ENCODE data around the gene VPS51. TPM values are rescaled to one million over a fixed set of nuclear protein-coding genes. Genes with fewer than 3 reads are reported as not detected.

VPS51 gene
- total RNA-seq, 2 experiments from 2014 or later: 119 to 214 TPM

GRCh38 chr11:65090628-65091027 is 5.4 kb upstream of the VPS51 start:
- peaks cover 21% of the 10 kb centered on the region for H3K36me3 ChIP-seq (ENCODE audit: insufficient read depth, low read length)
- no peaks in the 10 kb centered on the region for H3K9me2 ChIP-seq (ENCODE audit: insufficient read depth, low read length)
- H3K4me1 ChIP-seq (ENCODE audit: insufficient read depth, low read length, poor library complexity, severe bottlenecking): peaks cover 12% of the 10 kb centered on the region
- BruUV-seq (replicated peaks): no TSS peak
- TF ChIP-seq CTCF (conservative IDR thresholded peaks at IDR 0.05; ENCODE audit: low read length) (no peak), EZH2phosphoT487 (IDR thresholded peaks at IDR 0.05; ENCODE audit: borderline replicate concordance, low read depth, low read length) (no peak)
- intact Hi-C loops (cut with micrococcal nuclease; ENCODE audit: unreplicated experiment): no loop called here
- H3K27ac ChIP-seq (ENCODE audit: low read depth, low read length, poor library complexity, severe bottlenecking): no peak overlapping the region
- ChIA-PET POLR2A (interaction anchor here (1.4 kb wide), 1 partner anchor 14 kb away, joined by 5 read pairs; no protein-coding TSS in a partner anchor), CTCF (ENCODE audit: unreplicated experiment) (no interaction called here)
- no peak overlapping the region for H3K4me2 ChIP-seq (ENCODE audit: low read length)
- H3K4me3 ChIP-seq (ENCODE audit: low read depth, low read length, poor library complexity, severe bottlenecking): no peak overlapping the region
- no peak overlapping the region for H2AFZ ChIP-seq (ENCODE audit: low read length)
- no peaks in the 10 kb centered on the region for H4K20me1 ChIP-seq (ENCODE audit: insufficient read depth, low read length)
- H3K79me2 ChIP-seq (ENCODE audit: insufficient read depth, low read depth, low read length): no peaks in the 10 kb centered on the region
- DNase-seq (ENCODE audit: low spot score): no peak
- H3K9me3 ChIP-seq (ENCODE audit: low read length): no peaks in the 10 kb centered on the region

- Histone ChIP-seq H4K20me1 (ENCODE audit: insufficient read depth, low read length) (peaks cover 6% of the 10 kb centered on the region; the same call in 1 of the 2 replicates), H3K36me3 (ENCODE audit: insufficient read depth, low read length) (peaks cover 32% of the 10 kb centered on the region), H3K4me3 (ENCODE audit: low read depth, low read length, poor library complexity, severe bottlenecking) (peak overlapping the region; percentile 78), H3K9me3 (ENCODE audit: low read length) (no peaks in the 10 kb centered on the region), H3K27ac (ENCODE audit: low read depth, low read length, poor library complexity, severe bottlenecking) (no peak overlapping the region), H3K9me2 (ENCODE audit: insufficient read depth, low read length) (no peaks in the 10 kb centered on the region), H3K4me1 (ENCODE audit: insufficient read depth, low read length, poor library complexity, severe bottlenecking) (peaks cover 19% of the 10 kb centered on the region), H2AFZ (ENCODE audit: low read length) (peak overlapping the region; percentile 94), H3K79me2 (ENCODE audit: insufficient read depth, low read depth, low read length) (peaks cover 21% of the 10 kb centered on the region), H3K4me2 (ENCODE audit: low read length) (peak overlapping the region; percentile 56)
- intact Hi-C loops (cut with micrococcal nuclease; ENCODE audit: unreplicated experiment): no loop called here
- TF ChIP-seq CTCF (conservative IDR thresholded peaks at IDR 0.05; ENCODE audit: low read length) (no peak), EZH2phosphoT487 (IDR thresholded peaks at IDR 0.05; ENCODE audit: borderline replicate concordance, low read depth, low read length) (no peak)
- DNase-seq (ENCODE audit: low spot score): no peak
- ChIA-PET CTCF (ENCODE audit: unreplicated experiment) (no interaction called here), POLR2A (no interaction called here)
- BruUV-seq (replicated peaks): no TSS peak
These were observed 587 bp upstream of the VPS51 start for GRCh38 chr11:65095427-65095826.

- peaks cover 27% of the 10 kb centered on the region for H3K79me2 ChIP-seq (ENCODE audit: insufficient read depth, low read depth, low read length)
- peak overlapping the region; percentile 91 for H3K4me2 ChIP-seq (ENCODE audit: low read length)
- TF ChIP-seq CTCF (conservative IDR thresholded peaks at IDR 0.05; ENCODE audit: low read length): no peak
- TF ChIP-seq EZH2phosphoT487 (IDR thresholded peaks at IDR 0.05; ENCODE audit: borderline replicate concordance, low read depth, low read length): no peak
- peaks cover 16% of the 10 kb centered on the region for H3K4me1 ChIP-seq (ENCODE audit: insufficient read depth, low read length, poor library complexity, severe bottlenecking)
- H3K4me3 ChIP-seq (ENCODE audit: low read depth, low read length, poor library complexity, severe bottlenecking): peak overlapping the region; percentile 78
- DNase-seq (ENCODE audit: low spot score): no peak
- TSS peak; percentile 48 for BruUV-seq (replicated peaks)
- peaks cover 6% of the 10 kb centered on the region; the same call in 1 of the 2 replicates for H4K20me1 ChIP-seq (ENCODE audit: insufficient read depth, low read length)
- CTCF ChIA-PET (ENCODE audit: unreplicated experiment): no interaction called here
- H3K36me3 ChIP-seq (ENCODE audit: insufficient read depth, low read length): peaks cover 36% of the 10 kb centered on the region
- H3K27ac ChIP-seq (ENCODE audit: low read depth, low read length, poor library complexity, severe bottlenecking): peak overlapping the region; percentile 68
- no peak overlapping the region for H2AFZ ChIP-seq (ENCODE audit: low read length)
- POLR2A ChIA-PET: interaction anchor here (1.1 to 1.5 kb wide), 3 partner anchors 14 to 51 kb away, joined by 4 read pairs; no protein-coding TSS in a partner anchor
- intact Hi-C loops (cut with micrococcal nuclease; ENCODE audit: unreplicated experiment): loop anchor here (1.0 kb wide), 1 partner anchor 57 kb away; no protein-coding TSS in a partner anchor
- H3K9me3 ChIP-seq (ENCODE audit: low read length): no peaks in the 10 kb centered on the region
- no peaks in the 10 kb centered on the region for H3K9me2 ChIP-seq (ENCODE audit: insufficient read depth, low read length)
These were observed 912 bp downstream of the VPS51 start for GRCh38 chr11:65096926-65097325.

All from OCI-LY7 (cell line).